K562 (cell line): ENCODE data around the gene PLXDC2. TPM values are rescaled to one million over a fixed set of nuclear protein-coding genes. Genes with fewer than 3 reads are reported as not detected.

ENCODE experiments used
- ATAC-seq: fragments of 200-7000 bp; cut with Tn5 transposase; 3 replicates; pipeline ENCODE4 v1.9.1; 2020; ENCODE audit warnings: moderate library complexity
- BruUV-seq: library from RNA; stranded (reverse); fragments of 400-500 nt; replicated peaks from 2 replicates; lab custom pipeline; 2021; lab: Mats Ljungman, UMichigan
- CTCF ChIA-PET: fragments of 300-600 bp; formaldehyde crosslinking; extraction: SDS; loops from one replicate; lab custom pipeline; 2021; ENCODE audit warnings: low intra/inter-chr PET ratio; lab: Yijun Ruan, JAX
- POLR2A ChIA-PET: fragments of 300-600, 350-650 bp; sonication (Branson Sonifier 250); formaldehyde crosslinking; extraction: SDS; loops from one replicate; lab custom pipeline; 2021; ENCODE audit warnings: antibody characterized with exemption, inconsistent platforms; lab: Yijun Ruan, JAX
- DNase-seq, 4 experiments: peaks; one replicate each; pipeline versions ENCODE4 v3.0.0 to v3.0.0-alpha.2; 2011 to 2018; ENCODE audit warnings: low spot score in 3 of 4, mixed read lengths in 3 of 4; ENCODE audit errors: extremely low read depth in 1 of 4
- FAIRE-seq: peaks from 2 replicates; lab custom pipeline; 2011; peaks lifted over from hg19 to GRCh38; lab: Jason Lieb, UNC
- H2AFZ ChIP-seq: 2 replicates; pipeline ENCODE4 v1.6.0; 2011; ENCODE audit warnings: low read depth, low read length, control low read depth, inconsistent platforms
- H3K27ac ChIP-seq: fragments of 200-600 bp; 3 replicates; pipeline ENCODE4 v1.8.0; 2011; ENCODE audit warnings: low read depth, mild to moderate bottlenecking, control low read depth, inconsistent platforms, low read length, moderate library complexity, mixed read lengths; ENCODE audit errors: extremely low read depth
- H3K27me3 ChIP-seq, 2 experiments: fragments of 300-600 bp in 1 of 2; 2 replicates in 1 of 2; 3 replicates in 1 of 2; pipeline versions ENCODE4 v1.6.0 to v1.8.0; 2011; ENCODE audit warnings: inconsistent platforms in 2 of 2, low read length in 2 of 2, mild to moderate bottlenecking in 1 of 2, mixed read lengths in 1 of 2, moderate library complexity in 1 of 2; ENCODE audit not compliant: control insufficient read depth in 2 of 2, insufficient read depth in 2 of 2
- H3K36me3 ChIP-seq: fragments of 300-600 bp; 3 replicates; pipeline ENCODE4 v1.8.0; 2011; ENCODE audit warnings: mild to moderate bottlenecking, low read length, inconsistent platforms; ENCODE audit not compliant: control insufficient read depth, insufficient read depth
- H3K4me1 ChIP-seq, 2 experiments: fragments of 200-600 bp in 1 of 2; replicated peaks in 1 of 2; 2 replicates in 1 of 2; 3 replicates in 1 of 2; pipeline versions ENCODE4 v1.5.1 to v1.8.0; 2011; ENCODE audit warnings: inconsistent platforms in 2 of 2, low read length in 2 of 2, mild to moderate bottlenecking in 1 of 2, mixed read lengths in 1 of 2, moderate library complexity in 1 of 2; ENCODE audit not compliant: control insufficient read depth in 2 of 2, insufficient read depth in 2 of 2
- H3K4me2 ChIP-seq: 2 replicates; pipeline ENCODE4 v1.6.1; 2011; ENCODE audit warnings: low read length, control low read depth, inconsistent platforms, mixed read lengths; ENCODE audit not compliant: insufficient read depth
- H3K4me3 ChIP-seq: fragments of 200-600 bp; sonication (generic), shearing (Covaris generic); 2 replicates; pipeline ENCODE4 v1.5.1; 2016; ENCODE audit warnings: control low read depth, inconsistent platforms
- H3K79me2 ChIP-seq: fragments of 200-600 bp; 3 replicates; pipeline ENCODE4 v1.8.0; 2011; ENCODE audit warnings: low read length, inconsistent platforms; ENCODE audit not compliant: control insufficient read depth, insufficient read depth
- H3K9ac ChIP-seq, 2 experiments: 2 replicates each; pipeline versions ENCODE4 v1.6.0 to v1.6.1; 2011; ENCODE audit warnings: low read depth in 2 of 2, low read length in 2 of 2, control low read depth in 1 of 2, inconsistent platforms in 1 of 2, mild to moderate bottlenecking in 1 of 2, mixed read lengths in 1 of 2; ENCODE audit not compliant: insufficient read depth in 1 of 2
- H3K9me1 ChIP-seq: one replicate; pipeline ENCODE4 v1.6.0; 2011; ENCODE audit warnings: inconsistent platforms, mild to moderate bottlenecking, low read length, moderate library complexity; ENCODE audit not compliant: control insufficient read depth, insufficient read depth
- H3K9me3 ChIP-seq: replicated peaks from 2 replicates; pipeline ENCODE4 v1.5.1; 2011; ENCODE audit warnings: low read depth, low read length, inconsistent platforms; ENCODE audit not compliant: control insufficient read depth, insufficient read depth
- H4K20me1 ChIP-seq: replicated peaks from 2 replicates; pipeline ENCODE4 v1.6.1; 2011; ENCODE audit warnings: low read length, inconsistent platforms, mixed read lengths; ENCODE audit not compliant: control insufficient read depth, insufficient read depth
- CBFA2T3 ChIP-seq: fragments of 450-650 bp; IDR thresholded peaks from 2 replicates; pipeline ENCODE4 v1.6.1; 2017
- HDAC6 ChIP-seq: IDR thresholded peaks from 2 replicates; pipeline ENCODE4 v1.6.1; 2012; ENCODE audit warnings: low read depth, mild to moderate bottlenecking, control low read depth, inconsistent platforms, low read length, moderate library complexity
- KLF10 ChIP-seq: fragments of 250-450 bp; sonication (Bioruptor Pico); IDR thresholded peaks from 2 replicates; pipeline ENCODE4 v1.6.1; 2021; ENCODE audit warnings: matching md5 sums
- MIER1 ChIP-seq: fragments of 450-650 bp; IDR thresholded peaks from 2 replicates; pipeline ENCODE4 v1.6.1; 2016; ENCODE audit warnings: antibody characterized with exemption, mild to moderate bottlenecking, low read depth
- PHB2 ChIP-seq: fragments of 450-650 bp; IDR thresholded peaks from 2 replicates; pipeline ENCODE4 v1.6.1; 2017; ENCODE audit warnings: low read depth
- POLR2AphosphoS2 ChIP-seq: IDR thresholded peaks from 2 replicates; pipeline ENCODE4 v1.6.1; 2012; ENCODE audit warnings: low read length, improper control_type of control experiment
- ZC3H8 ChIP-seq: fragments of 450-650 bp; IDR thresholded peaks from 2 replicates; pipeline ENCODE4 v1.6.1; 2017
- ZNF12 ChIP-seq: sonication (generic); formaldehyde crosslinking; IDR thresholded peaks from 2 replicates; pipeline ENCODE4 v1.4.0; 2020; ENCODE audit warnings: mild to moderate bottlenecking, missing genetic modification reagents
- ZNF124 ChIP-seq: sonication (generic); formaldehyde crosslinking; IDR thresholded peaks from 2 replicates; pipeline ENCODE4 v1.8.1; 2022; ENCODE audit warnings: missing genetic modification reagents
- WGBS: fragments of 100-300 bp; shearing (Covaris generic); methylation state at CpG from one replicate; pipeline ENCODE4 v1.1.6; 2016; ENCODE audit warnings: low coverage, mixed read lengths; ENCODE audit not compliant: insufficient coverage; ENCODE audit errors: missing lambda C conversion rate; 5-methylcytosine and 5-hydroxymethylcytosine counted together
- in situ Hi-C: fragments of 300-500 bp; cut with MboI; formaldehyde crosslinking; loops from 4 replicates; pipeline ENCODE4 v1.15.0; 2018; ENCODE audit warnings: inconsistent platforms, mixed read lengths
- intact Hi-C: fragments of 100-400 bp; cut with micrococcal nuclease; formaldehyde crosslinking; loops from 2 replicates; pipeline ENCODE4 v1.14.2; 2022
- polyA plus RNA-seq, 8 experiments: library from polyadenylated mRNA; depleted of rRNA in 4 of 8; stranded (reverse) in 5 of 8; unstranded in 3 of 8; fragments of >200 nt; fragmentation: Nextera tagmentation in 2 of 8; fragmentation: Illumina TruSeq in 1 of 8; extraction: Ambion mirVana in 2 of 8; extraction: Trizol in 1 of 8; gene quantifications; 2 replicates each; pipeline versions ENCODE4 v1.2.1 to v1.2.3, GENCODE V29; 2011 to 2014; ENCODE audit warnings: inconsistent platforms in 1 of 8, missing spikeins in 1 of 8
- total RNA-seq, 7 experiments: library from RNA; depleted of rRNA in 6 of 7; stranded (reverse); fragments of >200 nt in 6 of 7; fragmentation: Illumina TruSeq in 2 of 7; extraction: Trizol in 2 of 7; gene quantifications; 2 replicates each; pipeline versions ENCODE4 v1.2.1 to v1.2.3, GENCODE V29; 2011 to 2021; ENCODE audit warnings: low replicate concordance in 1 of 7
- TF ChIP-seq, protein P1 (sequence below): fragments of 250-450 bp; sonication (Bioruptor Pico); IDR thresholded peaks from 2 replicates; pipeline ENCODE4 v1.5.0; 2021; ENCODE audit warnings: mild to moderate bottlenecking, borderline replicate concordance
- TF ChIP-seq, protein P2 (sequence below): sonication (generic); formaldehyde crosslinking; IDR thresholded peaks from 2 replicates; pipeline ENCODE4 v1.8.0; 2022; ENCODE audit warnings: mild to moderate bottlenecking, missing genetic modification reagents
- TF ChIP-seq, protein P3 (sequence below): fragments of 450-650 bp; IDR thresholded peaks from 2 replicates; pipeline ENCODE4 v1.6.1; 2017; ENCODE audit warnings: mild to moderate bottlenecking, moderate library complexity

The PLXDC2 gene
- total and polyA plus RNA-seq, 9 of the 15 experiments (the other 6 are each of a cell fraction or from before 2014, with no cell fraction given) = 0.01 to 0.33 (median 0.10) TPM; not detected in 3

DNA sequence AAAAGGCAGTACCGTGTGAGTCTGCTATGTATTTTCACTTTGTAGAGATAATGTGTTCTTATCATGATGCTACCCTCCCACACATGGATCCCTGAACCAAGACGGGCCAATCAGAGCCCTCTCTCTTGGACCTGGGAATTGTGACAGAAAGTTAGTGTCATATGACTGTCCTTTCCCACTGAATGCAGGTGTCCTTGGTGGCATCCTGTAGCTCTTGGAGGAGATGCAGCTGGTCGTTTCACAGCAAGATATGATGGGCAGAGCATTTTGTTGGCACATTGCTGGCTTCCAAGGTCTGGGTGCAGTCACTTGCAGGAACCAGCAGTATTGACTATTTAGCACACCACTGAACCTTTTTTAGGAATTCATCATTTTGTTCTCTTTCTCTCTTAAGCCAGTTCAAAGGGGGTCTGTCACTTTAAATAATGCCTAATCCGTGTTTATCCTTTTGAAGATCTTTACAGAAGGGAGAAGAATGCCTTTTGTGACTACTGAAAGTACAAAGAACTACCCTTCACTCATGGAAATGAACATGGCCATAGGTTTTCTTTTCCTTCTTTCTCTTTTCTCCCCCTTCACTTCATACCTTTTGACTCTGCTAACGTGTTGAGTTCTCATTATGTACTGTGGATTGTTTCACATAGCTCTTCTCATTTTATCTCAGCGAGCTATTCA lies 125.1 kb downstream of the PLXDC2 start:
- Histone ChIP-seq H3K27ac (no peak overlapping the region), H3K4me1 (no peaks in the 10 kb centered on the region), H3K4me2 (no peak overlapping the region), H2AFZ (no peak overlapping the region), H3K9me3 (no peaks in the 10 kb centered on the region), H3K79me2 (no peaks in the 10 kb centered on the region), H3K9me1 (no peaks in the 10 kb centered on the region), H3K4me3 (no peak overlapping the region), H4K20me1 (no peaks in the 10 kb centered on the region), H3K9ac (no peak overlapping the region), H3K36me3 (no peaks in the 10 kb centered on the region), H3K27me3 (no peaks in the 10 kb centered on the region)
- in situ Hi-C loops = no loop called here
- WGBS = 0% methylated on average over 6 of the region's 6 CpGs
- intact Hi-C loops = no loop called here
- no TSS peak for BruUV-seq
- ChIA-PET POLR2A (no interaction called here), CTCF (no interaction called here)
- ATAC-seq (no peak), FAIRE-seq (no peak), DNase-seq (no peak)
- TF ChIP-seq MIER1 (no peak), POLR2AphosphoS2 (no peak), HDAC6 (no peak), KLF10 (no peak), ZC3H8 (no peak), ZNF124 (CRISPR knock-in tag) (no peak), CBFA2T3 (no peak), ZNF12 (CRISPR knock-in tag) (no peak), PHB2 (no peak)
- TF ChIP-seq, protein P1, sequence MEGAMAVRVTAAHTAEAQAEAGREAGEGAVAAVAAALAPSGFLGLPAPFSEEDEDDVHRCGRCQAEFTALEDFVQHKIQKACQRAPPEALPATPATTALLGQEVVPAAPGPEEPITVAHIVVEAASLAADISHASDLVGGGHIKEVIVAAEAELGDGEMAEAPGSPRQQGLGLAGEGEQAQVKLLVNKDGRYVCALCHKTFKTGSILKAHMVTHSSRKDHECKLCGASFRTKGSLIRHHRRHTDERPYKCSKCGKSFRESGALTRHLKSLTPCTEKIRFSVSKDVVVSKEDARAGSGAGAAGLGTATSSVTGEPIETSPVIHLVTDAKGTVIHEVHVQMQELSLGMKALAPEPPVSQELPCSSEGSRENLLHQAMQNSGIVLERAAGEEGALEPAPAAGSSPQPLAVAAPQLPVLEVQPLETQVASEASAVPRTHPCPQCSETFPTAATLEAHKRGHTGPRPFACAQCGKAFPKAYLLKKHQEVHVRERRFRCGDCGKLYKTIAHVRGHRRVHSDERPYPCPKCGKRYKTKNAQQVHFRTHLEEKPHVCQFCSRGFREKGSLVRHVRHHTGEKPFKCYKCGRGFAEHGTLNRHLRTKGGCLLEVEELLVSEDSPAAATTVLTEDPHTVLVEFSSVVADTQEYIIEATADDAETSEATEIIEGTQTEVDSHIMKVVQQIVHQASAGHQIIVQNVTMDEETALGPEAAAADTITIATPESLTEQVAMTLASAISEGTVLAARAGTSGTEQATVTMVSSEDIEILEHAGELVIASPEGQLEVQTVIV = no peak
- TF ChIP-seq, protein P2, sequence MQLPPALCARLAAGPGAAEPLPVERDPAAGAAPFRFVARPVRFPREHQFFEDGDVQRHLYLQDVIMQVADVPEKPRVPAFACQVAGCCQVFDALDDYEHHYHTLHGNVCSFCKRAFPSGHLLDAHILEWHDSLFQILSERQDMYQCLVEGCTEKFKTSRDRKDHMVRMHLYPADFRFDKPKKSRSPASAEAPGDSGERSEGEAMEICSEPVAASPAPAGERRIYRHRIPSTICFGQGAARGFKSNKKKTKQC (CRISPR knock-in tag) = no peak
- TF ChIP-seq, protein P3, sequence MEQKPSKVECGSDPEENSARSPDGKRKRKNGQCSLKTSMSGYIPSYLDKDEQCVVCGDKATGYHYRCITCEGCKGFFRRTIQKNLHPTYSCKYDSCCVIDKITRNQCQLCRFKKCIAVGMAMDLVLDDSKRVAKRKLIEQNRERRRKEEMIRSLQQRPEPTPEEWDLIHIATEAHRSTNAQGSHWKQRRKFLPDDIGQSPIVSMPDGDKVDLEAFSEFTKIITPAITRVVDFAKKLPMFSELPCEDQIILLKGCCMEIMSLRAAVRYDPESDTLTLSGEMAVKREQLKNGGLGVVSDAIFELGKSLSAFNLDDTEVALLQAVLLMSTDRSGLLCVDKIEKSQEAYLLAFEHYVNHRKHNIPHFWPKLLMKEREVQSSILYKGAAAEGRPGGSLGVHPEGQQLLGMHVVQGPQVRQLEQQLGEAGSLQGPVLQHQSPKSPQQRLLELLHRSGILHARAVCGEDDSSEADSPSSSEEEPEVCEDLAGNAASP = no peak
